Loucy (cell line): ENCODE measurements around the gene TTC13.
A peak's percentile ranks its signal among the peaks of the same experiment; 100 is the strongest.

Experiments used
- H2AFZ ChIP-seq: fragments of 200-600 bp; sonication (generic); 2 replicates; pipeline ENCODE4 v1.6.0; 2016; ENCODE audit warnings: antibody characterized with exemption, mild to moderate bottlenecking, low read length, moderate library complexity
- H3F3A ChIP-seq: fragments of 200-600 bp; 2 replicates; pipeline ENCODE4 v1.6.0; 2016; ENCODE audit warnings: antibody characterized with exemption, low read depth, mild to moderate bottlenecking
- H3K27me3 ChIP-seq: fragments of 200-600 bp; sonication (generic); 2 replicates; pipeline ENCODE4 v1.6.1; 2014; ENCODE audit warnings: low read length, mild to moderate bottlenecking; ENCODE audit not compliant: insufficient read depth, poor library complexity, severe bottlenecking
- H3K36me3 ChIP-seq: fragments of 200-600 bp; sonication (generic); 2 replicates; pipeline ENCODE4 v1.6.1; 2016; ENCODE audit warnings: low read length; ENCODE audit not compliant: insufficient read depth
- H3K4me1 ChIP-seq: fragments of 200-600 bp; sonication (generic); 2 replicates; pipeline ENCODE4 v1.5.1; 2014; ENCODE audit warnings: low read length, mild to moderate bottlenecking; ENCODE audit not compliant: insufficient read depth, poor library complexity, severe bottlenecking
- H3K4me2 ChIP-seq: fragments of 200-600 bp; sonication (generic); 2 replicates; pipeline ENCODE4 v1.6.0; 2014; ENCODE audit warnings: antibody characterized with exemption, low read length, low read depth, mild to moderate bottlenecking; ENCODE audit not compliant: poor library complexity, severe bottlenecking
- H3K4me3 ChIP-seq: fragments of 200-600 bp; sonication (generic); 2 replicates; pipeline ENCODE4 v1.5.1; 2014; ENCODE audit warnings: low read length, mild to moderate bottlenecking, mixed read lengths; ENCODE audit not compliant: poor library complexity, severe bottlenecking
- H3K79me2 ChIP-seq: fragments of 200-600 bp; sonication (generic); 2 replicates; pipeline ENCODE4 v1.6.1; 2014; ENCODE audit warnings: low read length; ENCODE audit not compliant: insufficient read depth
- H3K9ac ChIP-seq: fragments of 200-600 bp; sonication (generic); 2 replicates; pipeline ENCODE4 v1.6.0; 2014; ENCODE audit warnings: mild to moderate bottlenecking, low read depth, low read length, moderate library complexity; ENCODE audit not compliant: poor library complexity, severe bottlenecking
- H3K9me2 ChIP-seq: fragments of 200-600 bp; sonication (generic); replicated peaks from 2 replicates; pipeline ENCODE4 v1.6.1; 2016; ENCODE audit warnings: low read depth, low read length, mixed read lengths
- H3K9me3 ChIP-seq: fragments of 200-600 bp; sonication (generic); 2 replicates; pipeline ENCODE4 v1.6.1; 2014; ENCODE audit warnings: mild to moderate bottlenecking, antibody characterized with exemption, low read length, low read depth; ENCODE audit not compliant: insufficient read depth
- H4K20me1 ChIP-seq: fragments of 200-600 bp; sonication (generic); 2 replicates; pipeline ENCODE4 v1.6.0; 2014; ENCODE audit warnings: antibody characterized with exemption, low read length, mild to moderate bottlenecking; ENCODE audit not compliant: insufficient read depth, poor library complexity, severe bottlenecking
- EZH2phosphoT487 ChIP-seq: fragments of 200-600 bp; IDR thresholded peaks from 2 replicates; pipeline ENCODE4 v1.6.1; 2018; ENCODE audit warnings: antibody characterized with exemption, mild to moderate bottlenecking, moderate library complexity, borderline replicate concordance
- TF ChIP-seq, protein P1 (sequence below): fragments of 200-600 bp; sonication (generic); conservative IDR thresholded peaks from 2 replicates; pipeline ENCODE4 v1.5.1; 2014; ENCODE audit warnings: mild to moderate bottlenecking, antibody characterized with exemption, low read length

The TTC13 gene

DNA sequence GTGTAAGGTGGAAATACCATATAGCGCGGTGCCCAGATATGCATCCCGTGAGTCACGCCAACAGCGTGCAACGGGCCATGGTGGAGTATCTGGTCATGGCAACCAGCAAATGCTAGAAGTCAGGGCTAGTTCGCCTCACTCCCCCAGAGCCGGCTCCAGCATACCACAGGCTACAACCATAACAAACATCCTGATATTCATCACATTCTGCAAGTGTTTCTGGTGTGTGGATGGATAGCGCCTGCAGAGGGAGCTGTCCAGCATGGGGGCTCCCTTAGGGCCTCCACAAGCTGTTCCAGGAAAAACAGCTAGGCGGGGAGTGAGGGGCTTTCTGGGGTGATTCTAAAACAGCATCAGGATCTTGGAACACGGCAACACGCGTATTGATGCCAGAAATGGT is 117.2 kb downstream of the TTC13 start:
- no peak overlapping the region for H3K4me2 ChIP-seq
- TF ChIP-seq, protein P1, sequence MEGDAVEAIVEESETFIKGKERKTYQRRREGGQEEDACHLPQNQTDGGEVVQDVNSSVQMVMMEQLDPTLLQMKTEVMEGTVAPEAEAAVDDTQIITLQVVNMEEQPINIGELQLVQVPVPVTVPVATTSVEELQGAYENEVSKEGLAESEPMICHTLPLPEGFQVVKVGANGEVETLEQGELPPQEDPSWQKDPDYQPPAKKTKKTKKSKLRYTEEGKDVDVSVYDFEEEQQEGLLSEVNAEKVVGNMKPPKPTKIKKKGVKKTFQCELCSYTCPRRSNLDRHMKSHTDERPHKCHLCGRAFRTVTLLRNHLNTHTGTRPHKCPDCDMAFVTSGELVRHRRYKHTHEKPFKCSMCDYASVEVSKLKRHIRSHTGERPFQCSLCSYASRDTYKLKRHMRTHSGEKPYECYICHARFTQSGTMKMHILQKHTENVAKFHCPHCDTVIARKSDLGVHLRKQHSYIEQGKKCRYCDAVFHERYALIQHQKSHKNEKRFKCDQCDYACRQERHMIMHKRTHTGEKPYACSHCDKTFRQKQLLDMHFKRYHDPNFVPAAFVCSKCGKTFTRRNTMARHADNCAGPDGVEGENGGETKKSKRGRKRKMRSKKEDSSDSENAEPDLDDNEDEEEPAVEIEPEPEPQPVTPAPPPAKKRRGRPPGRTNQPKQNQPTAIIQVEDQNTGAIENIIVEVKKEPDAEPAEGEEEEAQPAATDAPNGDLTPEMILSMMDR = peak; percentile 48
- no peak for TF ChIP-seq EZH2phosphoT487
- no peaks in the 10 kb centered on the region for H3K9me2 ChIP-seq
- H3K36me3 ChIP-seq = no peaks in the 10 kb centered on the region
- no peak overlapping the region for H3K9ac ChIP-seq
- H4K20me1 ChIP-seq = peaks cover 14% of the 10 kb centered on the region
- no peaks in the 10 kb centered on the region for H3F3A ChIP-seq
- H3K79me2 ChIP-seq = peaks cover 33% of the 10 kb centered on the region
- no peak overlapping the region for H3K4me3 ChIP-seq
- H3K4me1 ChIP-seq = peaks cover 35% of the 10 kb centered on the region
- H3K27me3 ChIP-seq = no peaks in the 10 kb centered on the region
- H2AFZ ChIP-seq = no peak overlapping the region
- no peaks in the 10 kb centered on the region for H3K9me3 ChIP-seq

DNA sequence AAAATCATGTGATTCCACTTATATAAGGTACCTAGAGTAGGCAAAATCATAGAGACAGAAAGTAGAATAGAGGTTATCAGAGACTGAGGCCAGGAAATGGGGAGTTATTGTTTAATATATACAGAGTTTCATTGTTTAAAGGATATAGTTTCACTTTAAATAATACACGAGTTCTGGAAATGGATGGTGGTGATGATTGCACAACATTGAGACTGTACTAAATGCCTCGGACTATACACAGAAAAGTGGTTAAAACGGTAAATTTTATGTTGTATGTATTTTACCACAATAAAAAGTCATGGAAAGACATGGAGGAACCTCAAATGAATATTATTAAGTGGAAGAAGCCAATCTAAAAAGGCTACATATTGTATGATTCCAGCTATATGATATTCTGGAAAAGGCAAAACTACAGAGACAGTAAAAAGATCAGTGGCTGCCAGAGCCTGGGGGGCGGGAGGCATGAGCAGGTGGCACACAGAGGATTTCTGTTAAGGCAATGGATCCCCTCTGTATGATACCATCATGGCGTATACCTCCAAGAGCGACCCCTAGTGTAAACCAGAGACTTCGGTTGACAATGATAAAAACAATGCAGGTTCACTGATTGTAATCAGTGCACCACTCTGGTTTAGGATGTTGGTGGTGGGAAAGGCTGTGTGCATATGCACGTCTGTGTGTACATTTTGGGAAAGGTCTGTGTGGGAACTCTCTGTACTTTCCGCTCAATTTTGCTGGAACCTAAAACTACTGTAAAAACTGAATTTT is 117.9 kb downstream of the TTC13 start:
- Histone ChIP-seq H3F3A (no peaks in the 10 kb centered on the region), H3K4me3 (no peak overlapping the region), H3K4me2 (no peak overlapping the region), H3K9ac (no peak overlapping the region), H3K79me2 (peaks cover 26% of the 10 kb centered on the region; the same call in 1 of the 2 replicates), H3K9me2 (no peaks in the 10 kb centered on the region), H3K36me3 (no peaks in the 10 kb centered on the region), H3K4me1 (peaks cover 29% of the 10 kb centered on the region), H2AFZ (no peak overlapping the region), H3K27me3 (no peaks in the 10 kb centered on the region), H3K9me3 (no peaks in the 10 kb centered on the region), H4K20me1 (peaks cover 7% of the 10 kb centered on the region)
- TF ChIP-seq EZH2phosphoT487 = no peak
- TF ChIP-seq, protein P1 = no peak; the same call in 1 of the 2 replicates

DNA sequence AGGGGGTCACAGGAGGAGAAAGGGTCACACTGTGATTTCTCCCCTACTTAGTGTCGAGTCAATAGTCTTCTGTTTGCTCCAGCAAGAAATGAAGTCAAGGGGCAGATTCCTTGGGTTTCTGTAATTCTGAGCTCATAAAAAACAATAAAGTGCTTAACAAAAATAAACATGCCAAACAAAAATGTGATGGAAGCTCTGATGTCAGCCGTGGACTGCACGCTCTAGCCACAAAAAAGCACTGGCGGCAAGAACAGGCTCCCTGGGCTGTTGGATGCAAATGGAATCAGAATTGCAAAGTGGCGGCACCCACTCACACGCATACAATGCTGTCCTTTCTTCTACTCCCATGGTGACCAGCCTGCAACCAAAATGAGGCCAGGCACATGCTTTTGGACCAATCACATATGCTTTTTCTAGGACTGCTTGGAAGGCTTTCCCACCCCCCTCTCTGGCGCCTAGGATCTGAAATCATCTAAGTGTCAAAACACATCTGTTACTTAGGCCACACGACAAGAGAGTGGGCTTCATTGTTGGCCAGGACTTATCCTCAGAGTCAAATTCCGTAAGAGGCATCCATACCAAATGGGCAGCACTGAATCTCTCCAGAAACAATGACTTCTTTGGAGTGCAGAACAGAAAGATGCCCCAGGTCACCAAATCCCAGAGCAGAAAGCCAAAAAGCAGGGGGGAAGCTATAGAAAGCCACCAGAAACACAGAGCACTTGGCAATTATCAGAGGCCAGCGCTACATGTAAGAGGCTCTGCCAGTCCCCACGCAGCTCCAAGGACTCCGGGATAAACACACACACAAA is 119.5 kb downstream of the TTC13 start:
- Histone ChIP-seq H3K9me3 (no peaks in the 10 kb centered on the region), H3K4me3 (no peak overlapping the region), H4K20me1 (peaks cover 4% of the 10 kb centered on the region), H3F3A (no peaks in the 10 kb centered on the region), H3K9ac (no peak overlapping the region), H3K9me2 (no peaks in the 10 kb centered on the region), H2AFZ (no peak overlapping the region), H3K36me3 (peaks cover 15% of the 10 kb centered on the region; the same call in 1 of the 2 replicates), H3K27me3 (no peaks in the 10 kb centered on the region), H3K79me2 (peaks cover 22% of the 10 kb centered on the region; the same call in 1 of the 2 replicates), H3K4me1 (peaks cover 12% of the 10 kb centered on the region), H3K4me2 (no peak overlapping the region)
- TF ChIP-seq, protein P1 = no peak
- TF ChIP-seq EZH2phosphoT487 = no peak
